Activated naive CD4-positive, alpha-beta T cell treated with anti-CD3 and anti-CD28 coated beads, Interleukin-2, amount 50 U/mL, for 24 hours (primary cell): ENCODE data around the gene FAM163A.

Experiments used
- H3K27ac Mint-ChIP-seq: one replicate; pipeline ENCODE4 v1.8.0; 2021; ENCODE audit warnings: mild to moderate bottlenecking, mixed read lengths
- H3K27me3 Mint-ChIP-seq: one replicate; pipeline ENCODE4 v1.8.0; 2021; ENCODE audit warnings: mixed read lengths
- H3K36me3 Mint-ChIP-seq: one replicate; pipeline ENCODE4 v1.8.0; 2021; ENCODE audit warnings: mixed read lengths
- H3K4me1 Mint-ChIP-seq: one replicate; pipeline ENCODE4 v1.8.0; 2021; ENCODE audit warnings: mixed read lengths
- H3K4me3 Mint-ChIP-seq: one replicate; pipeline ENCODE4 v1.8.0; 2021; ENCODE audit warnings: mild to moderate bottlenecking, mixed read lengths
- H3K9me3 Mint-ChIP-seq: one replicate; pipeline ENCODE4 v1.8.0; 2021; ENCODE audit warnings: mixed read lengths

Gene FAM163A

GRCh38 chr1:179814546-179814838 lies 71.4 kb downstream of the FAM163A start:
- Mint-ChIP-seq H3K27ac (peak overlapping the region; percentile 80), H3K9me3 (no peaks in the 10 kb centered on the region), H3K27me3 (peaks cover 3% of the 10 kb centered on the region), H3K4me3 (peak overlapping the region; percentile 90), H3K36me3 (no peaks in the 10 kb centered on the region), H3K4me1 (peaks cover 27% of the 10 kb centered on the region)

GRCh38 chr1:179815641-179816040 lies 72.5 kb downstream of the FAM163A start:
- H3K36me3 Mint-ChIP-seq = no peaks in the 10 kb centered on the region
- H3K27ac Mint-ChIP-seq = no peak overlapping the region
- H3K9me3 Mint-ChIP-seq = no peaks in the 10 kb centered on the region
- H3K4me3 Mint-ChIP-seq = peak overlapping the region; percentile 90
- no peaks in the 10 kb centered on the region for H3K27me3 Mint-ChIP-seq
- peaks cover 22% of the 10 kb centered on the region for H3K4me1 Mint-ChIP-seq

- Mint-ChIP-seq H3K27ac (no peak overlapping the region), H3K9me3 (no peaks in the 10 kb centered on the region), H3K4me3 (peak overlapping the region; percentile 90), H3K4me1 (peaks cover 22% of the 10 kb centered on the region), H3K36me3 (no peaks in the 10 kb centered on the region), H3K27me3 (no peaks in the 10 kb centered on the region)
Measured at GRCh38 chr1:179816196-179816960, 73.3 kb downstream of the FAM163A start.

- Mint-ChIP-seq H3K4me3 (no peak overlapping the region), H3K27ac (no peak overlapping the region), H3K4me1 (peaks cover 22% of the 10 kb centered on the region), H3K9me3 (no peaks in the 10 kb centered on the region), H3K36me3 (no peaks in the 10 kb centered on the region), H3K27me3 (no peaks in the 10 kb centered on the region)
Measured at GRCh38 chr1:179817056-179817455, 74.0 kb downstream of the FAM163A start.

GRCh38 chr1:179817789-179818188 lies 74.7 kb downstream of the FAM163A start:
- H3K27ac Mint-ChIP-seq = no peak overlapping the region
- H3K36me3 Mint-ChIP-seq = no peaks in the 10 kb centered on the region
- no peaks in the 10 kb centered on the region for H3K9me3 Mint-ChIP-seq
- no peak overlapping the region for H3K4me3 Mint-ChIP-seq
- H3K27me3 Mint-ChIP-seq = no peaks in the 10 kb centered on the region
- H3K4me1 Mint-ChIP-seq = peaks cover 22% of the 10 kb centered on the region

- Mint-ChIP-seq H3K27me3 (no peaks in the 10 kb centered on the region), H3K36me3 (no peaks in the 10 kb centered on the region), H3K4me3 (no peak overlapping the region), H3K27ac (no peak overlapping the region), H3K4me1 (peaks cover 22% of the 10 kb centered on the region), H3K9me3 (no peaks in the 10 kb centered on the region)
Measured at GRCh38 chr1:179818260-179818659, 75.2 kb downstream of the FAM163A start.

GRCh38 chr1:179818743-179819173 lies 75.7 kb downstream of the FAM163A start:
- H3K4me1 Mint-ChIP-seq = peaks cover 22% of the 10 kb centered on the region
- no peak overlapping the region for H3K27ac Mint-ChIP-seq
- H3K4me3 Mint-ChIP-seq = no peak overlapping the region
- H3K27me3 Mint-ChIP-seq = no peaks in the 10 kb centered on the region
- H3K9me3 Mint-ChIP-seq = no peaks in the 10 kb centered on the region
- H3K36me3 Mint-ChIP-seq = no peaks in the 10 kb centered on the region

- Mint-ChIP-seq H3K36me3 (no peaks in the 10 kb centered on the region), H3K27me3 (no peaks in the 10 kb centered on the region), H3K4me1 (peaks cover 12% of the 10 kb centered on the region), H3K9me3 (no peaks in the 10 kb centered on the region), H3K27ac (no peak overlapping the region), H3K4me3 (no peak overlapping the region)
Measured at GRCh38 chr1:179820226-179820970, 77.3 kb downstream of the FAM163A start.

- Mint-ChIP-seq H3K36me3 (no peaks in the 10 kb centered on the region), H3K4me1 (peaks cover 4% of the 10 kb centered on the region), H3K9me3 (no peaks in the 10 kb centered on the region), H3K4me3 (no peak overlapping the region), H3K27ac (no peak overlapping the region), H3K27me3 (no peaks in the 10 kb centered on the region)
Measured at GRCh38 chr1:179821524-179821923, 78.4 kb downstream of the FAM163A start.

- Mint-ChIP-seq H3K4me3 (no peak overlapping the region), H3K4me1 (peaks cover 4% of the 10 kb centered on the region)
Measured at GRCh38 chr1:179822065-179822464, 79.0 kb downstream of the FAM163A start.

GRCh38 chr1:179823693-179824092 lies 80.6 kb downstream of the FAM163A start:
- Mint-ChIP-seq H3K27ac (no peak overlapping the region), H3K4me3 (no peak overlapping the region), H3K9me3 (no peaks in the 10 kb centered on the region), H3K36me3 (no peaks in the 10 kb centered on the region), H3K4me1 (peaks cover 4% of the 10 kb centered on the region), H3K27me3 (no peaks in the 10 kb centered on the region)

More at GRCh38 chr1:179822065-179822464, 79.0 kb downstream of the FAM163A start:
- Mint-ChIP-seq H3K27ac (no peak overlapping the region), H3K9me3 (no peaks in the 10 kb centered on the region), H3K27me3 (no peaks in the 10 kb centered on the region), H3K36me3 (no peaks in the 10 kb centered on the region)

- H3K36me3 Mint-ChIP-seq = no peaks in the 10 kb centered on the region
- peaks cover 4% of the 10 kb centered on the region for H3K4me1 Mint-ChIP-seq
- H3K27me3 Mint-ChIP-seq = no peaks in the 10 kb centered on the region
- no peak overlapping the region for H3K4me3 Mint-ChIP-seq
- H3K9me3 Mint-ChIP-seq = no peaks in the 10 kb centered on the region
- H3K27ac Mint-ChIP-seq = no peak overlapping the region
Measured at GRCh38 chr1:179824265-179824664, 81.2 kb downstream of the FAM163A start.

- no peaks in the 10 kb centered on the region for H3K36me3 Mint-ChIP-seq
- H3K4me1 Mint-ChIP-seq = peaks cover 4% of the 10 kb centered on the region
- no peaks in the 10 kb centered on the region for H3K27me3 Mint-ChIP-seq
- H3K27ac Mint-ChIP-seq = no peak overlapping the region
- no peaks in the 10 kb centered on the region for H3K9me3 Mint-ChIP-seq
- H3K4me3 Mint-ChIP-seq = no peak overlapping the region
Measured at GRCh38 chr1:179825206-179825605, 82.1 kb downstream of the FAM163A start.

GRCh38 chr1:179825798-179826460 lies 82.8 kb downstream of the FAM163A start:
- Mint-ChIP-seq H3K36me3 (no peaks in the 10 kb centered on the region), H3K9me3 (no peaks in the 10 kb centered on the region)

GRCh38 chr1:179826626-179827280 lies 83.7 kb downstream of the FAM163A start:
- H3K27me3 Mint-ChIP-seq = no peaks in the 10 kb centered on the region
- H3K36me3 Mint-ChIP-seq = no peaks in the 10 kb centered on the region
- no peak overlapping the region for H3K4me3 Mint-ChIP-seq
- H3K4me1 Mint-ChIP-seq = peaks cover 19% of the 10 kb centered on the region
- H3K9me3 Mint-ChIP-seq = no peaks in the 10 kb centered on the region
- H3K27ac Mint-ChIP-seq = no peak overlapping the region

More at GRCh38 chr1:179825798-179826460, 82.8 kb downstream of the FAM163A start:
- Mint-ChIP-seq H3K4me1 (peaks cover 11% of the 10 kb centered on the region), H3K27ac (no peak overlapping the region), H3K27me3 (no peaks in the 10 kb centered on the region), H3K4me3 (no peak overlapping the region)
